NCI-H1436 (cell line): ENCODE results near the gene FAM184A.

ENCODE experiments used
- DNase-seq: peaks from one replicate; lab custom pipeline; 2025; lab: John Stamatoyannopoulos, UW

The FAM184A gene

GRCh38 chr6:118967239-118967638 lies 111.2 kb downstream of the FAM184A start:
- no peak for DNase-seq

- no peak for DNase-seq
These were observed 112.6 kb downstream of the FAM184A start for GRCh38 chr6:118965843-118966370.

GRCh38 chr6:118965371-118965770 lies 113.1 kb downstream of the FAM184A start:
- no peak for DNase-seq

- DNase-seq, result no peak
These were observed 115.5 kb downstream of the FAM184A start for GRCh38 chr6:118963003-118963402.

GRCh38 chr6:118959903-118960302 lies 118.6 kb downstream of the FAM184A start:
- no peak for DNase-seq

- no peak for DNase-seq
These were observed 125.1 kb downstream of the FAM184A start for GRCh38 chr6:118953391-118953790.

- no peak for DNase-seq
These were observed 125.8 kb downstream of the FAM184A start for GRCh38 chr6:118952683-118953082.

- DNase-seq, result no peak
These were observed 133.2 kb downstream of the FAM184A start for GRCh38 chr6:118945217-118945616.

- no peak for DNase-seq
These were observed 137.7 kb downstream of the FAM184A start for GRCh38 chr6:118940770-118941169.

GRCh38 chr6:118939683-118940082 lies 138.8 kb downstream of the FAM184A start:
- DNase-seq, result no peak

- DNase-seq, result no peak
These were observed 142.3 kb downstream of the FAM184A start for GRCh38 chr6:118935978-118936703.

- DNase-seq, result no peak
These were observed 143.2 kb downstream of the FAM184A start for GRCh38 chr6:118935331-118935668.

GRCh38 chr6:118934461-118935330 lies 143.8 kb downstream of the FAM184A start, which contains the start of gene MCM9:
TSS of gene MCM9 (minus strand) at chr6:118935159. CDS start at chr6:118931723, 3,436 bp downstream.
- DNase-seq, result peak; percentile 82

GRCh38 chr6:118933855-118934460 lies 144.5 kb downstream of the FAM184A start:
- DNase-seq, result no peak

GRCh38 chr6:118932421-118932820 lies 146.0 kb downstream of the FAM184A start:
- DNase-seq, result no peak

GRCh38 chr6:118931436-118931835 lies 147.0 kb downstream of the FAM184A start:
- DNase-seq, result no peak

- no peak for DNase-seq
These were observed 147.8 kb downstream of the FAM184A start for GRCh38 chr6:118930680-118931079.

- DNase-seq, result no peak
These were observed 155.4 kb downstream of the FAM184A start for GRCh38 chr6:118923035-118923434.

GRCh38 chr6:118921084-118921483 lies 157.4 kb downstream of the FAM184A start:
- no peak for DNase-seq

- DNase-seq, result no peak
These were observed 160.1 kb downstream of the FAM184A start for GRCh38 chr6:118918329-118918725.

- no peak for DNase-seq
These were observed 160.7 kb downstream of the FAM184A start for GRCh38 chr6:118917546-118918328.

GRCh38 chr6:118914598-118914997 lies 163.9 kb downstream of the FAM184A start:
- no peak for DNase-seq
